MM.1S (cell line): ENCODE results near the gene CLIC1.

Experiments used
- CTCF ChIP-seq: fragments of 300-600 bp; sonication (generic); IDR thresholded peaks from 2 replicates; pipeline ENCODE4 v1.5.1; 2016; ENCODE audit warnings: antibody characterized with exemption, low read length, mixed read lengths
- EZH2 ChIP-seq: fragments of 300-600 bp; sonication (generic); optimal IDR thresholded peaks from 2 replicates; pipeline ENCODE3; 2017; ENCODE audit warnings: low read depth, mild to moderate bottlenecking, antibody characterized with exemption, low read length, mixed read lengths
- EZH2phosphoT487 ChIP-seq: fragments of 300-600 bp; sonication (generic); IDR thresholded peaks from 2 replicates; pipeline ENCODE4 v1.6.1; 2018; ENCODE audit warnings: antibody characterized with exemption, low read length

- TF ChIP-seq EZH2 (no peak), CTCF (no peak), EZH2phosphoT487 (no peak)
These were observed 44.3 kb upstream of the CLIC1 start for GRCh38 chr6:31780507-31781243.
